HCT116 (cell line): ENCODE data around the gene AP3S1. TPM values are rescaled to one million over a fixed set of nuclear protein-coding genes. Genes with fewer than 3 reads are reported as not detected.
A peak's percentile ranks its signal among the peaks of the same experiment; 100 is the strongest.

Experiments used
- ATAC-seq: fragments of 200-7000 bp; cut with Tn5 transposase; 2 replicates; pipeline ENCODE4 v1.9.1; 2020; ENCODE audit warnings: mild to moderate bottlenecking, moderate library complexity
- BruUV-seq: library from RNA; stranded (reverse); fragments of 400-500 nt; replicated peaks from 2 replicates; lab custom pipeline; 2021; lab: Mats Ljungman, UMichigan
- CTCF ChIA-PET: fragments of 300-600 bp; sonication (Branson Sonifier 250); formaldehyde crosslinking; loops from one replicate; lab custom pipeline; 2021; ENCODE audit warnings: antibody characterized with exemption; lab: Charles Lee
- POLR2A ChIA-PET: fragments of 300-600, 350-600 bp; sonication (Branson Sonifier 250); formaldehyde crosslinking; loops from one replicate; lab custom pipeline; 2021; ENCODE audit warnings: antibody characterized with exemption; lab: Charles Lee
- RAD21 ChIA-PET, 2 experiments: fragments of 300-600 bp; sonication (Branson Sonifier 250); formaldehyde crosslinking; loops; one replicate each; lab custom pipeline; 2023; ENCODE audit warnings: low total read pairs in 2 of 2; ENCODE audit not compliant: uncharacterized antibody in 2 of 2, unreplicated experiment in 2 of 2, low non-redundant PET in 1 of 2; lab: Charles Lee
- DNase-seq: peaks from one replicate; pipeline ENCODE4 v3.0.0-alpha.2; 2010; ENCODE audit warnings: low read depth, low spot score
- H2AFZ ChIP-seq: fragments of 200-600 bp; shearing (Covaris generic), sonication (generic); 2 replicates; pipeline ENCODE4 v1.6.1; 2017; ENCODE audit warnings: low read depth, mixed run types, mixed read lengths, antibody characterized with exemption, low read length; ENCODE audit not compliant: poor library complexity, severe bottlenecking
- H3K27ac ChIP-seq: 2 replicates; pipeline ENCODE4 v1.5.1; 2012; ENCODE audit warnings: low read depth, low read length
- H3K27me3 ChIP-seq: fragments of 200-600 bp; sonication (generic); 2 replicates; pipeline ENCODE4 v1.6.1; 2016; ENCODE audit warnings: mixed run types, low read length, mixed read lengths; ENCODE audit not compliant: insufficient read depth
- H3K36me3 ChIP-seq, 2 experiments: fragments of 200-500 bp in 1 of 2; fragments of 200-600 bp in 1 of 2; sonication (Bioruptor generic) in 1 of 2; sonication (generic) in 1 of 2; 2 replicates each; pipeline versions ENCODE4 v1.5.1 to v1.6.1; 2014 to 2016; ENCODE audit warnings: low read length in 2 of 2, inconsistent platforms in 1 of 2, mixed read lengths in 1 of 2, mixed run types in 1 of 2; ENCODE audit not compliant: insufficient read depth in 2 of 2, control insufficient read depth in 1 of 2
- H3K4me1 ChIP-seq, 2 experiments: fragments of 200-600 bp in 1 of 2; sonication (generic) in 1 of 2; 2 replicates each; pipeline versions ENCODE4 v1.5.1 to v1.6.1; 2012 to 2017; ENCODE audit warnings: low read length in 2 of 2, inconsistent platforms in 1 of 2, mild to moderate bottlenecking in 1 of 2, mixed read lengths in 1 of 2, mixed run types in 1 of 2, moderate library complexity in 1 of 2; ENCODE audit not compliant: insufficient read depth in 2 of 2, control insufficient read depth in 1 of 2
- H3K4me2 ChIP-seq: fragments of 200-600 bp; sonication (generic); 2 replicates; pipeline ENCODE4 v1.6.1; 2017; ENCODE audit warnings: mixed run types, low read length, mixed read lengths
- H3K4me3 ChIP-seq, 2 experiments: fragments of 200-600 bp in 1 of 2; sonication (generic) in 1 of 2; replicated peaks in 1 of 2; 2 replicates each; pipeline ENCODE4 v1.5.1; 2011 to 2016; ENCODE audit warnings: low read length in 2 of 2, control low read depth in 1 of 2, low read depth in 1 of 2, mild to moderate bottlenecking in 1 of 2, mixed read lengths in 1 of 2, mixed run types in 1 of 2
- H3K79me2 ChIP-seq: fragments of 200-600 bp; sonication (generic); 2 replicates; pipeline ENCODE4 v1.6.1; 2017; ENCODE audit warnings: mild to moderate bottlenecking, mixed run types, low read length, moderate library complexity, mixed read lengths; ENCODE audit not compliant: insufficient read depth
- H3K9ac ChIP-seq: fragments of 200-600 bp; sonication (generic); 2 replicates; pipeline ENCODE4 v1.6.1; 2016; ENCODE audit warnings: low read length, mixed read lengths
- H3K9me2 ChIP-seq: fragments of 200-600 bp; sonication (generic), shearing (Covaris generic); 2 replicates; pipeline ENCODE4 v1.6.1; 2017; ENCODE audit warnings: mixed run types, mild to moderate bottlenecking, moderate library complexity; ENCODE audit not compliant: insufficient read depth
- H3K9me3 ChIP-seq, 2 experiments: fragments of 200-500 bp in 1 of 2; fragments of 200-600 bp in 1 of 2; sonication (Bioruptor generic) in 1 of 2; sonication (generic) in 1 of 2; 2 replicates each; pipeline ENCODE4 v1.6.1; 2014 to 2017; ENCODE audit warnings: low read length in 2 of 2, mixed read lengths in 2 of 2, inconsistent platforms in 1 of 2, low read depth in 1 of 2, mild to moderate bottlenecking in 1 of 2, mixed run types in 1 of 2, moderate library complexity in 1 of 2; ENCODE audit not compliant: control insufficient read depth in 1 of 2, insufficient read depth in 1 of 2
- H4K20me1 ChIP-seq: fragments of 200-600 bp; sonication (generic), shearing (Covaris generic); 2 replicates; pipeline ENCODE4 v1.6.1; 2017; ENCODE audit warnings: mixed run types, mild to moderate bottlenecking, moderate library complexity; ENCODE audit not compliant: insufficient read depth
- CBX3 ChIP-seq: IDR thresholded peaks from 2 replicates; pipeline ENCODE4 v1.6.1; 2012; ENCODE audit warnings: low read depth
- CTCF ChIP-seq, 3 experiments: fragments of 200-600 bp in 1 of 3; sonication (generic) in 1 of 3; IDR thresholded peaks in 2 of 3; conservative IDR thresholded peaks in 1 of 3; 2 replicates each; pipeline ENCODE4 v1.5.1; 2012 to 2017; ENCODE audit warnings: low read depth in 2 of 3, low read length in 2 of 3, antibody characterized with exemption in 1 of 3, borderline replicate concordance in 1 of 3, control low read depth in 1 of 3, mild to moderate bottlenecking in 1 of 3, mixed read lengths in 1 of 3, mixed run types in 1 of 3, moderate library complexity in 1 of 3; ENCODE audit not compliant: insufficient read depth in 1 of 3
- REST ChIP-seq: IDR thresholded peaks from 2 replicates; pipeline ENCODE4 v1.6.1; 2012; ENCODE audit warnings: low read depth
- SIN3A ChIP-seq: IDR thresholded peaks from 2 replicates; pipeline ENCODE4 v1.6.1; 2012; ENCODE audit warnings: low read depth
- SP1 ChIP-seq: IDR thresholded peaks from 2 replicates; pipeline ENCODE4 v1.6.1; 2012; ENCODE audit warnings: low read depth
- SRF ChIP-seq: IDR thresholded peaks from 2 replicates; pipeline ENCODE4 v1.6.1; 2012; ENCODE audit warnings: low read depth
- TCF7L2 ChIP-seq: IDR thresholded peaks from 2 replicates; pipeline ENCODE4 v1.7.0; 2011; ENCODE audit warnings: borderline replicate concordance, inconsistent platforms; ENCODE audit not compliant: insufficient read depth, insufficient read length; ENCODE audit errors: extremely low read depth
- ZFX ChIP-seq: fragments of 450-650 bp; IDR thresholded peaks from 2 replicates; pipeline ENCODE4 v1.6.1; 2017
- ZNF274 ChIP-seq: fragments of 200-500 bp; sonication (Bioruptor generic); IDR thresholded peaks from 2 replicates; pipeline ENCODE4 v1.6.1; 2014; ENCODE audit warnings: mild to moderate bottlenecking, low read depth, low read length, inconsistent platforms
- intact Hi-C: fragments of 100-400 bp; cut with micrococcal nuclease; formaldehyde crosslinking; loops from 2 replicates; pipeline ENCODE4 v1.10.0; 2022
- total RNA-seq: library from RNA; stranded (reverse); gene quantifications from one replicate; pipeline ENCODE4 v1.2.1, GENCODE V29; 2021; ENCODE audit not compliant: unreplicated experiment

AP3S1 gene
- total RNA-seq, 1 experiment from 2014 or later, result 432 TPM

GRCh38 chr5:115872447-115872846 lies 30.7 kb downstream of the AP3S1 start:
- peaks cover 30 to 36% of the 10 kb centered on the region in 2 experiments for H3K4me1 ChIP-seq
- H3K36me3 ChIP-seq, result peaks cover 4 to 66% of the 10 kb centered on the region in 2 experiments; a peak in 3 of 4 replicates
- H3K4me2 ChIP-seq, result no peak overlapping the region
- RAD21 ChIA-PET, result no interaction called here
- H4K20me1 ChIP-seq, result peaks cover 17% of the 10 kb centered on the region; the same call in 1 of the 2 replicates
- no peak overlapping the region for H3K9ac ChIP-seq
- no peaks in the 10 kb centered on the region for H3K27me3 ChIP-seq
- H3K27ac ChIP-seq, result peak overlapping the region; percentile 54; the same call in 1 of the 2 replicates
- no peaks in the 10 kb centered on the region for H3K9me2 ChIP-seq
- intact Hi-C loops, result no loop called here
- POLR2A ChIA-PET, result interaction anchor here (1.3 kb wide), 1 partner anchor 9 kb away, joined by 3 read pairs; no protein-coding TSS in a partner anchor
- H3K4me3 ChIP-seq, result no peak overlapping the region
- no peak for DNase-seq
- CTCF ChIA-PET, result no interaction called here
- no peaks in the 10 kb centered on the region for H3K9me3 ChIP-seq
- no TSS peak for BruUV-seq
- no peak overlapping the region for H2AFZ ChIP-seq
- no peak for ATAC-seq
- H3K79me2 ChIP-seq, result peaks cover 99% of the 10 kb centered on the region
- no peak for TF ChIP-seq ZFX
- no peak for TF ChIP-seq CTCF (IDR thresholded peaks at IDR 0.05 in 2 of 3, conservative IDR thresholded peaks at IDR 0.05 in 1 of 3; ENCODE audit: borderline replicate concordance in 1 of 3, insufficient read depth in 1 of 3, low read depth in 2 of 3, low read length in 2 of 3)
- no peak for TF ChIP-seq ZNF274
- no peak for TF ChIP-seq CBX3

DNA sequence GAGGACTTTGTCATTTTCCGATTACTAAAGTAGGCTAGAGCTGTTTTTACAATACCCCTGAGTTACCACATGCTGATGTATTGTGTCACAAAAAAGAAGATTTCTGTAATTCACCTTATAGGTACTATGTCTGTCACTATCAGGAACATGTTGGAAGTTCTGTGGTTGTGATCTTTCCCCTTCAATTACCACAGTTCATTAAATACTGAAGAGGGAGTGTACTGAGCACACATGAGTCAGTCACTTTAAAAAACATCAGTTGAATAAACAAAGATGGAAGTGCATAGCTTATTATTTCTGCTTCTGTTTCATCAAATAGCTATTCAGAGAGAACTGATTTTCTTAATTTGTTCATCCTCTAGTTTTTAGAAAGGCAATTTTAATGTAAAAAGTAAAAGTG lies 31.7 kb downstream of the AP3S1 start:
- DNase-seq (no peak), ATAC-seq (peak; percentile 58)
- ChIA-PET RAD21 (no interaction called here), CTCF (interaction anchor here (1.7 kb wide), 1 partner anchor 194 kb away, joined by 4 read pairs; no protein-coding TSS in a partner anchor), POLR2A (no interaction called here)
- Histone ChIP-seq H3K36me3 (peaks cover 4 to 60% of the 10 kb centered on the region in 2 experiments; a peak in 3 of 4 replicates), H3K9me3 (no peaks in the 10 kb centered on the region), H3K79me2 (peaks cover 99% of the 10 kb centered on the region), H3K9me2 (no peaks in the 10 kb centered on the region), H3K4me3 (no peak overlapping the region), H3K4me2 (peak overlapping the region; percentile 0; the same call in 1 of the 2 replicates), H4K20me1 (peaks cover 10% of the 10 kb centered on the region; the same call in 1 of the 2 replicates), H2AFZ (no peak overlapping the region), H3K9ac (no peak overlapping the region), H3K4me1 (peaks cover 22 to 27% of the 10 kb centered on the region in 2 experiments), H3K27ac (peak overlapping the region; percentile 54; the same call in 1 of the 2 replicates), H3K27me3 (no peaks in the 10 kb centered on the region)
- intact Hi-C loops, result no loop called here
- BruUV-seq, result no TSS peak
- TF ChIP-seq SP1 (0 out of 2 replicates have a peak, but pooled peaks have one; percentile 6), SRF (no peak), CTCF (IDR thresholded peaks at IDR 0.05 in 2 of 3, conservative IDR thresholded peaks at IDR 0.05 in 1 of 3; ENCODE audit: borderline replicate concordance in 1 of 3, insufficient read depth in 1 of 3, low read depth in 2 of 3, low read length in 2 of 3) (no peak), TCF7L2 (no peak), SIN3A (no peak), ZNF274 (no peak), REST (no peak)
